PC-3 (cell line): ENCODE measurements around the gene RABL6. TPM values are rescaled to one million over a fixed set of nuclear protein-coding genes. Genes with fewer than 3 reads are reported as not detected.

ENCODE experiments used
- ATAC-seq: fragments of 200-7000 bp; cut with Tn5 transposase; 2 replicates; pipeline ENCODE4 v1.9.1; 2020; ENCODE audit warnings: mild to moderate bottlenecking, moderate library complexity
- BruUV-seq: library from RNA; stranded (reverse); fragments of 400-500 nt; replicated peaks from 2 replicates; lab custom pipeline; 2021; lab: Mats Ljungman, UMichigan
- CTCF ChIA-PET: fragments of 300-600 bp; sonication (Branson Sonifier 250); formaldehyde crosslinking; loops from one replicate; lab custom pipeline; 2022; ENCODE audit warnings: antibody characterized with exemption; lab: Charles Lee
- POLR2A ChIA-PET: fragments of 300-600 bp; sonication (Branson Sonifier 250); formaldehyde crosslinking; loops from one replicate; lab custom pipeline; 2022; ENCODE audit warnings: antibody characterized with exemption; ENCODE audit not compliant: unreplicated experiment; lab: Charles Lee
- DNase-seq: peaks from one replicate; pipeline ENCODE4 v3.0.0-alpha.2; 2015
- H2AFZ ChIP-seq: fragments of 300-600 bp; sonication (generic); 2 replicates; pipeline ENCODE4 v1.6.0; 2016; ENCODE audit warnings: antibody characterized with exemption, low read length
- H3F3A ChIP-seq: fragments of 300-600 bp; sonication (generic); one replicate; pipeline ENCODE4 v1.6.0; 2017; ENCODE audit warnings: antibody characterized with exemption, low read length, control low read depth, mild to moderate bottlenecking; ENCODE audit not compliant: unreplicated experiment
- H3K27ac ChIP-seq: fragments of 300-600 bp; sonication (generic); 2 replicates; pipeline ENCODE4 v1.5.1; 2016; ENCODE audit warnings: mild to moderate bottlenecking, low read length
- H3K27me3 ChIP-seq: fragments of 300-600 bp; sonication (generic); 2 replicates; pipeline ENCODE4 v1.6.1; 2016; ENCODE audit warnings: low read length, mixed read lengths
- H3K36me3 ChIP-seq: fragments of 300-600 bp; sonication (generic); 2 replicates; pipeline ENCODE4 v1.6.1; 2016; ENCODE audit warnings: low read depth, mixed run types, low read length, mixed read lengths
- H3K4me1 ChIP-seq: fragments of 300-600 bp; sonication (generic); 2 replicates; pipeline ENCODE4 v1.5.1; 2016; ENCODE audit warnings: low read length; ENCODE audit not compliant: insufficient read depth
- H3K4me2 ChIP-seq: fragments of 300-600 bp; sonication (generic); 2 replicates; pipeline ENCODE4 v1.6.0; 2016; ENCODE audit warnings: low read length
- H3K4me3 ChIP-seq: fragments of 300-600 bp; sonication (generic); 2 replicates; pipeline ENCODE4 v1.5.1; 2016; ENCODE audit warnings: mild to moderate bottlenecking, low read length, mixed read lengths
- H3K79me2 ChIP-seq: fragments of 300-600 bp; sonication (generic); 2 replicates; pipeline ENCODE4 v1.6.1; 2017; ENCODE audit warnings: low read length, mixed read lengths
- H3K9ac ChIP-seq: fragments of 300-600 bp; sonication (generic); 2 replicates; pipeline ENCODE4 v1.6.0; 2016; ENCODE audit warnings: mild to moderate bottlenecking, low read length
- H3K9me2 ChIP-seq: fragments of 300-600 bp; sonication (generic); replicated peaks from 2 replicates; pipeline ENCODE4 v1.6.1; 2016; ENCODE audit warnings: mixed run types, low read length, mixed read lengths
- H3K9me3 ChIP-seq: fragments of 300-600 bp; sonication (generic); 2 replicates; pipeline ENCODE4 v1.6.1; 2016; ENCODE audit warnings: low read length, mixed read lengths
- H4K20me1 ChIP-seq: fragments of 300-600 bp; sonication (generic); 2 replicates; pipeline ENCODE4 v1.6.1; 2016; ENCODE audit warnings: low read length, mixed read lengths
- EZH2 ChIP-seq: fragments of 300-600 bp; sonication (generic); IDR thresholded peaks from one replicate; pipeline ENCODE4 v1.6.1; 2017; ENCODE audit warnings: antibody characterized with exemption, mild to moderate bottlenecking, low read length; ENCODE audit not compliant: unreplicated experiment
- EZH2phosphoT487 ChIP-seq: fragments of 300-600 bp; sonication (generic); IDR thresholded peaks from 2 replicates; pipeline ENCODE4 v1.6.1; 2018; ENCODE audit warnings: mild to moderate bottlenecking, antibody characterized with exemption, low read length, borderline replicate concordance
- intact Hi-C: fragments of 100-400 bp; cut with micrococcal nuclease; formaldehyde crosslinking; loops from 2 replicates; pipeline ENCODE4 v1.9.0; 2023
- total RNA-seq: library from RNA; depleted of rRNA; stranded (reverse); fragments of >200 nt; gene quantifications from 2 replicates; pipeline ENCODE4 v1.2.3, GENCODE V29; 2014
- TF ChIP-seq, protein P1 (sequence below): fragments of 300-600 bp; sonication (generic); conservative IDR thresholded peaks from 2 replicates; pipeline ENCODE4 v1.5.1; 2017; ENCODE audit warnings: antibody characterized with exemption, low read depth, mild to moderate bottlenecking, low read length

Gene RABL6
- total RNA-seq, 1 experiment from 2014 or later: 84.3 TPM

DNA sequence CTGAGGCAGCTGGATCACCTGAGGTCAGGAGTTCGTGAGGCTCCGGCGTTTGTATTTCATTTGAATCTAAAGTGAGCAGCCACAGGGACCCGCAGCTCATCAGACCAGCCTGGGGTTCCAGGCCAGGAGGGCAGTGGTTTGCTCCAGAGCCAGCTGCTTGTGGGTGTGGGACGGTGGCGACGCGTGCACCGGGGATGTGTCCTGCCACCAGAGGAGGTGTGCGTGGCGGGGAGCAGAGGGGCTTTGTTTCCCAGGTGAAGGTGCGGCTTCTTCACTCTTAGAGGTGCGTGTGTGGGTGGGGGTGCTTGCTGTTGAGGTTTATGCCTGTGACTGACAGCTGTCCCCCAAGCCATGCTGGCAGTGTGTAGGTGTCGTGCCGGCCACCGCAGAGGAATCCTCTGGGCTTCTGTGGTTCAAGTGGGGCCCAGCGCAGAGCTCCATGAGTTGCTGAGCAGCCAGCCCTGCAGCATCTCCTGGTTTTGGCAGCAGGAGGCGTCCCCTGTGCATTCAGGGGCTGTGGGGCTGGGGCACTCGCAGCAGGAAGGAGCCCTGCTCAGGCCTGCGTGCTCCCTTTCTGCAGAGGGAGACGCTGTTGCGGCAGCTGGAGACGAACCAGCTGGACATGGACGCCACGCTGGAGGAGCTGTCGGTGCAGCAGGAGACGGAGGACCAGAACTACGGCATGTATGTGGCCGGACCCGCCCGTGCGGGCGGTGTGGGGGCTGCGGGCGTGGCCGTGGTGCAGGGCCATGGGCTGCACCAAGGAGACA lies 27.6 kb downstream of the RABL6 start:
- POLR2A ChIA-PET: no interaction called here
- Histone ChIP-seq H3K4me1 (no peaks in the 10 kb centered on the region), H3K27me3 (no peaks in the 10 kb centered on the region), H3F3A (no peaks in the 10 kb centered on the region), H3K4me2 (no peak overlapping the region), H3K79me2 (no peaks in the 10 kb centered on the region), H3K9ac (no peak overlapping the region), H3K9me3 (no peaks in the 10 kb centered on the region), H3K36me3 (no peaks in the 10 kb centered on the region), H4K20me1 (no peaks in the 10 kb centered on the region), H3K27ac (no peak overlapping the region), H3K4me3 (no peak overlapping the region), H3K9me2 (no peaks in the 10 kb centered on the region), H2AFZ (no peak overlapping the region)
- CTCF ChIA-PET: no interaction called here
- intact Hi-C loops: no loop called here
- BruUV-seq: no TSS peak
- TF ChIP-seq EZH2 (no peak), EZH2phosphoT487 (no peak)
- TF ChIP-seq, protein P1, sequence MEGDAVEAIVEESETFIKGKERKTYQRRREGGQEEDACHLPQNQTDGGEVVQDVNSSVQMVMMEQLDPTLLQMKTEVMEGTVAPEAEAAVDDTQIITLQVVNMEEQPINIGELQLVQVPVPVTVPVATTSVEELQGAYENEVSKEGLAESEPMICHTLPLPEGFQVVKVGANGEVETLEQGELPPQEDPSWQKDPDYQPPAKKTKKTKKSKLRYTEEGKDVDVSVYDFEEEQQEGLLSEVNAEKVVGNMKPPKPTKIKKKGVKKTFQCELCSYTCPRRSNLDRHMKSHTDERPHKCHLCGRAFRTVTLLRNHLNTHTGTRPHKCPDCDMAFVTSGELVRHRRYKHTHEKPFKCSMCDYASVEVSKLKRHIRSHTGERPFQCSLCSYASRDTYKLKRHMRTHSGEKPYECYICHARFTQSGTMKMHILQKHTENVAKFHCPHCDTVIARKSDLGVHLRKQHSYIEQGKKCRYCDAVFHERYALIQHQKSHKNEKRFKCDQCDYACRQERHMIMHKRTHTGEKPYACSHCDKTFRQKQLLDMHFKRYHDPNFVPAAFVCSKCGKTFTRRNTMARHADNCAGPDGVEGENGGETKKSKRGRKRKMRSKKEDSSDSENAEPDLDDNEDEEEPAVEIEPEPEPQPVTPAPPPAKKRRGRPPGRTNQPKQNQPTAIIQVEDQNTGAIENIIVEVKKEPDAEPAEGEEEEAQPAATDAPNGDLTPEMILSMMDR: no peak
- no peak for DNase-seq
- ATAC-seq: no peak

DNA sequence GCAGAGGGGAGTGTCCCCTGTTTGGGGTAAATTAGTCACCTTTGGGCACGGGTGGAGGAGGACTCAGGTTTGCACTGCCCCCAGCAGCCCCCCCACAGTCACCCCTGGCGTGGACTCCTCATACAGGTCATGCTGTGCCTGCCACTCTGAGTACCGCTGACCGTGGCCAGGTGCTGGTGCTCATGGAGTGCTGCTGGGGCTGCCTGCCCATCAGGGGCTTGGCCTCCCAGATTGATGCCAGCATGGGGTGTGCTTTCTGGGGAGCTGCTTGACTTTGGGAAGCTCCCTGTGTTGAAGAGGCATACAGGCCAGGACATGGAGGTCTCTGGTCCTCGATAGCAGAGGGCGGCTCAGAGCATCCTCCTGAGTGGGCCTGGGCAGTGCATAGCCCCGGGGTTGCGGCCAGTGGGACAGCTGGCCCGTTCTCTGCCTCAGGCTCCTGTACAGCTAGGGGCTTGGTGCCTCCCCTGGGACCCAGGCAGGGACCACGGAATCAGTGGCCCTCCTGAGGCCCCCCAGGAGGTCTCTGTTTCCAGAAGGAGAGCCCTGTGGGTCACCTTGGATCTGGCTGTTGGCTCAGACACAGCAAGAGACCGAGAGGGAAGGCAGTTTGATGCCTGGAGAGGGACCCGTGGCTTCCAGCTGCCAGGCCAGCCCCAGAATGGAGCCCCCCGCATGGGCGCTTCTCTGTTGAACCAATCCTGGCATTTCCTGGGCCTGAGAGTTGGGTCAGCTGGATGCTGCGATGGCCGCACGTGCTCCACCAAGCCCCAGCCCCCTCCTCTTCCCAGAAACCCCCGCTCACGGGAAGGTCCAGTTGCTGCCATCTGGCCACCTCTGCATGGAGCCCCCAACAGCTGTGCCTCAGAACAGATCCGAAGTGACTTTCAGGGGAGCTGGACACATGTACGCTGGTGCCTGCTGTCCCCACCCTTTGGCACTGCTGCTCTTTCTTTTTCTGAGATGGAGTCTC lies 28.5 kb downstream of the RABL6 start:
- TF ChIP-seq, protein P1: no peak
- Histone ChIP-seq H3K27me3 (no peaks in the 10 kb centered on the region), H2AFZ (no peak overlapping the region), H3K27ac (no peak overlapping the region), H3K9me3 (no peaks in the 10 kb centered on the region), H3K4me2 (no peak overlapping the region), H3K36me3 (no peaks in the 10 kb centered on the region), H3K4me1 (peaks cover 3% of the 10 kb centered on the region; the same call in 1 of the 2 replicates), H4K20me1 (no peaks in the 10 kb centered on the region), H3K4me3 (no peak overlapping the region), H3K79me2 (no peaks in the 10 kb centered on the region), H3F3A (no peaks in the 10 kb centered on the region), H3K9me2 (no peaks in the 10 kb centered on the region), H3K9ac (no peak overlapping the region)
- POLR2A ChIA-PET: no interaction called here
- CTCF ChIA-PET: no interaction called here
- intact Hi-C loops: no loop called here
- no peak for ATAC-seq
- BruUV-seq: no TSS peak
- DNase-seq: no peak
